Astrocyte (in vitro differentiated cells and primary cell): ENCODE results near the gene RALGAPA2. TPM values are rescaled to one million over a fixed set of nuclear protein-coding genes. Genes with fewer than 3 reads are reported as not detected.

Source experiments
- DNase-seq: peaks from one replicate; pipeline ENCODE4 v3.0.0-alpha.2; 2010; ENCODE audit warnings: low read depth
- FAIRE-seq: peaks from 2 replicates; lab custom pipeline; 2011; peaks lifted over from hg19 to GRCh38; lab: Jason Lieb, UNC
- H2AFZ ChIP-seq: 2 replicates; pipeline ENCODE4 v1.6.0; 2012; ENCODE audit warnings: low read depth, low read length, inconsistent platforms
- H3K27ac ChIP-seq: 2 replicates; pipeline ENCODE4 v1.5.1; 2011; ENCODE audit warnings: low read depth, low read length, inconsistent platforms
- H3K27me3 ChIP-seq: 2 replicates; pipeline ENCODE4 v1.6.0; 2011; ENCODE audit warnings: low read length, inconsistent platforms; ENCODE audit not compliant: insufficient read depth
- H3K36me3 ChIP-seq: 2 replicates; pipeline ENCODE4 v1.5.1; 2011; ENCODE audit warnings: low read length, inconsistent platforms; ENCODE audit not compliant: insufficient read depth
- H3K4me1 ChIP-seq: 2 replicates; pipeline ENCODE4 v1.5.1; 2011; ENCODE audit warnings: low read length, inconsistent platforms; ENCODE audit not compliant: insufficient read depth
- H3K4me2 ChIP-seq: 2 replicates; pipeline ENCODE4 v1.6.0; 2012; ENCODE audit warnings: low read length, inconsistent platforms
- H3K4me3 ChIP-seq: 2 replicates; pipeline ENCODE4 v1.5.1; 2011; ENCODE audit warnings: low read depth, mild to moderate bottlenecking, low read length, inconsistent platforms; ENCODE audit not compliant: insufficient read depth
- H3K79me2 ChIP-seq: 2 replicates; pipeline ENCODE4 v1.6.0; 2012; ENCODE audit warnings: mild to moderate bottlenecking, low read length, inconsistent platforms; ENCODE audit not compliant: insufficient read depth
- H3K9ac ChIP-seq: 2 replicates; pipeline ENCODE4 v1.6.0; 2012; ENCODE audit warnings: mild to moderate bottlenecking, low read length, inconsistent platforms
- H3K9me3 ChIP-seq: 2 replicates; pipeline ENCODE4 v1.5.1; 2012; ENCODE audit warnings: low read depth, mild to moderate bottlenecking, low read length, inconsistent platforms; ENCODE audit not compliant: insufficient read depth
- H4K20me1 ChIP-seq: 2 replicates; pipeline ENCODE4 v1.6.0; 2012; ENCODE audit warnings: low read length, inconsistent platforms; ENCODE audit not compliant: insufficient read depth
- H3K27ac Mint-ChIP-seq: one replicate; pipeline ENCODE4 v1.8.0; 2021; ENCODE audit warnings: mild to moderate bottlenecking, mixed read lengths; ENCODE audit not compliant: unreplicated experiment
- H3K27me3 Mint-ChIP-seq: one replicate; pipeline ENCODE4 v1.8.0; 2021; ENCODE audit warnings: low read depth, mixed read lengths; ENCODE audit not compliant: unreplicated experiment
- H3K36me3 Mint-ChIP-seq: one replicate; pipeline ENCODE4 v1.8.0; 2021; ENCODE audit warnings: low read depth, mixed read lengths; ENCODE audit not compliant: unreplicated experiment
- H3K4me1 Mint-ChIP-seq: one replicate; pipeline ENCODE4 v1.8.0; 2021; ENCODE audit warnings: low read depth, mixed read lengths; ENCODE audit not compliant: unreplicated experiment
- H3K4me3 Mint-ChIP-seq: one replicate; pipeline ENCODE4 v1.8.0; 2021; ENCODE audit warnings: mild to moderate bottlenecking, moderate library complexity, mixed read lengths; ENCODE audit not compliant: unreplicated experiment
- H3K9me3 Mint-ChIP-seq: one replicate; pipeline ENCODE4 v1.8.0; 2021; ENCODE audit warnings: mild to moderate bottlenecking, mixed read lengths; ENCODE audit not compliant: unreplicated experiment
- EZH2 ChIP-seq: IDR thresholded peaks from 2 replicates; pipeline ENCODE4 v1.6.1; 2012; ENCODE audit warnings: mild to moderate bottlenecking, low read length, inconsistent platforms; ENCODE audit not compliant: insufficient read depth
- total RNA-seq: library from RNA; stranded (reverse); gene quantifications from 2 replicates; pipeline ENCODE4 v1.2.1, GENCODE V29; 2021
- TF ChIP-seq, protein P1 (sequence below): IDR thresholded peaks from 2 replicates; pipeline ENCODE4 v1.5.1; 2011; ENCODE audit warnings: low read depth, mild to moderate bottlenecking, inconsistent platforms, low read length, moderate library complexity; ENCODE audit not compliant: insufficient read depth

Gene RALGAPA2
- total RNA-seq, 1 donor from 2014 or later: 6.6 TPM

DNA sequence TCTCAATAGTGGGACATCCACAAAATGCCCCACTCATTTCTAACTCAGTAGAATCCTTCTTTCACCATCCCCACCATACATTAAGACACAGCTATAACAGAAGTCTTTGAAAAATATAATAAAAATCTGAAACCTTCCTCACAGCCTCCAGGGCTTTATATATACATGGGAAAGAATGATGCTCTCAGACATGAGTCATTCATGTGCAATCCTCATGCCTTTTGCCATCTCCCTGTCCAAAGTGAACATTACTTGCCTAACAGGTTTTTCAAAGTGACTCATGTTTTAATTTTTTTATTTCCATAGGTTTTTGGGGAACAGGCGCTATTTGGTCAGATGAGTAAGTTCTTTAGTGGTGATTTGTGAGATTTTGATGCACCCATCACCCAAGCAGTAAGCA is 162.7 kb downstream of the RALGAPA2 start:
- H3K9me3 Mint-ChIP-seq: no peaks in the 10 kb centered on the region
- no peaks in the 10 kb centered on the region for H3K79me2 ChIP-seq
- H4K20me1 ChIP-seq: no peaks in the 10 kb centered on the region
- no peak overlapping the region for H3K4me3 ChIP-seq
- no peak overlapping the region for H3K4me3 Mint-ChIP-seq
- H3K4me2 ChIP-seq: no peak overlapping the region
- H3K27ac ChIP-seq: no peak overlapping the region
- H3K9ac ChIP-seq: no peak overlapping the region
- no peaks in the 10 kb centered on the region for H3K9me3 ChIP-seq
- peaks cover 4% of the 10 kb centered on the region for H3K4me1 Mint-ChIP-seq
- peaks cover 5% of the 10 kb centered on the region for H3K4me1 ChIP-seq
- no peaks in the 10 kb centered on the region for H3K36me3 Mint-ChIP-seq
- no peaks in the 10 kb centered on the region for H3K27me3 ChIP-seq
- FAIRE-seq: no peak
- no peak overlapping the region for H3K27ac Mint-ChIP-seq
- H2AFZ ChIP-seq: no peak overlapping the region
- no peaks in the 10 kb centered on the region for H3K27me3 Mint-ChIP-seq
- DNase-seq: peak; percentile 64
- TF ChIP-seq EZH2: no peak
- TF ChIP-seq, protein P1, sequence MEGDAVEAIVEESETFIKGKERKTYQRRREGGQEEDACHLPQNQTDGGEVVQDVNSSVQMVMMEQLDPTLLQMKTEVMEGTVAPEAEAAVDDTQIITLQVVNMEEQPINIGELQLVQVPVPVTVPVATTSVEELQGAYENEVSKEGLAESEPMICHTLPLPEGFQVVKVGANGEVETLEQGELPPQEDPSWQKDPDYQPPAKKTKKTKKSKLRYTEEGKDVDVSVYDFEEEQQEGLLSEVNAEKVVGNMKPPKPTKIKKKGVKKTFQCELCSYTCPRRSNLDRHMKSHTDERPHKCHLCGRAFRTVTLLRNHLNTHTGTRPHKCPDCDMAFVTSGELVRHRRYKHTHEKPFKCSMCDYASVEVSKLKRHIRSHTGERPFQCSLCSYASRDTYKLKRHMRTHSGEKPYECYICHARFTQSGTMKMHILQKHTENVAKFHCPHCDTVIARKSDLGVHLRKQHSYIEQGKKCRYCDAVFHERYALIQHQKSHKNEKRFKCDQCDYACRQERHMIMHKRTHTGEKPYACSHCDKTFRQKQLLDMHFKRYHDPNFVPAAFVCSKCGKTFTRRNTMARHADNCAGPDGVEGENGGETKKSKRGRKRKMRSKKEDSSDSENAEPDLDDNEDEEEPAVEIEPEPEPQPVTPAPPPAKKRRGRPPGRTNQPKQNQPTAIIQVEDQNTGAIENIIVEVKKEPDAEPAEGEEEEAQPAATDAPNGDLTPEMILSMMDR: no peak
- no peaks in the 10 kb centered on the region for H3K36me3 ChIP-seq

GRCh38 chr20:20549267-20549612 is 163.2 kb downstream of the RALGAPA2 start:
- Histone ChIP-seq H3K79me2 (no peaks in the 10 kb centered on the region), H4K20me1 (no peaks in the 10 kb centered on the region), H3K9ac (no peak overlapping the region), H3K9me3 (no peaks in the 10 kb centered on the region), H3K36me3 (no peaks in the 10 kb centered on the region), H3K4me3 (no peak overlapping the region), H3K4me2 (no peak overlapping the region), H3K27me3 (no peaks in the 10 kb centered on the region), H2AFZ (no peak overlapping the region), H3K27ac (no peak overlapping the region), H3K4me1 (peaks cover 5% of the 10 kb centered on the region)
- Mint-ChIP-seq H3K36me3 (no peaks in the 10 kb centered on the region), H3K4me1 (peaks cover 4% of the 10 kb centered on the region), H3K9me3 (no peaks in the 10 kb centered on the region), H3K27ac (no peak overlapping the region), H3K27me3 (no peaks in the 10 kb centered on the region), H3K4me3 (no peak overlapping the region)
- TF ChIP-seq, protein P1: no peak
- TF ChIP-seq EZH2: no peak
- FAIRE-seq (no peak), DNase-seq (no peak)

GRCh38 chr20:20548527-20549266 is 163.7 kb downstream of the RALGAPA2 start:
- no peaks in the 10 kb centered on the region for H3K27me3 Mint-ChIP-seq
- Histone ChIP-seq H4K20me1 (no peaks in the 10 kb centered on the region), H3K79me2 (no peaks in the 10 kb centered on the region), H3K4me2 (no peak overlapping the region), H3K9me3 (no peaks in the 10 kb centered on the region), H3K9ac (no peak overlapping the region), H3K27me3 (no peaks in the 10 kb centered on the region), H3K4me1 (peaks cover 5% of the 10 kb centered on the region), H3K27ac (no peak overlapping the region), H3K4me3 (no peak overlapping the region), H3K36me3 (no peaks in the 10 kb centered on the region), H2AFZ (no peak overlapping the region)
- no peak for TF ChIP-seq EZH2
- TF ChIP-seq, protein P1: no peak
- peak; percentile 54 for FAIRE-seq
- DNase-seq: no peak
- no peak overlapping the region for H3K27ac Mint-ChIP-seq
- H3K4me3 Mint-ChIP-seq: no peak overlapping the region
- H3K9me3 Mint-ChIP-seq: no peaks in the 10 kb centered on the region
- no peaks in the 10 kb centered on the region for H3K36me3 Mint-ChIP-seq
- H3K4me1 Mint-ChIP-seq: peaks cover 4% of the 10 kb centered on the region
